Thymus (tissue), 11 donors: ENCODE data around the gene FBXL16. TPM values are rescaled to one million over a fixed set of nuclear protein-coding genes. Genes with fewer than 3 reads are reported as not detected.

Experiments
- DNase-seq, 9 donors: peaks; one replicate each; pipeline ENCODE4 v3.0.0-alpha.2; 2013; ENCODE audit warnings: low spot score in 9 of 9, low read depth in 6 of 9, missing footprints in 1 of 9
- H3K27ac ChIP-seq, 2 donors: one replicate each; pipeline ENCODE4 v1.5.1; 2013; ENCODE audit warnings: control low read depth in 1 of 2, low read depth in 1 of 2, low read length in 1 of 2, mild to moderate bottlenecking in 1 of 2, moderate library complexity in 1 of 2
- H3K27me3 ChIP-seq, 2 donors: one replicate each; pipeline ENCODE4 v1.5.1; 2013; ENCODE audit warnings: low read length in 1 of 2; ENCODE audit not compliant: control insufficient read depth in 2 of 2, insufficient read depth in 1 of 2
- H3K36me3 ChIP-seq, 2 donors: one replicate each; pipeline ENCODE4 v1.5.1; 2013; ENCODE audit warnings: low read length in 1 of 2, mild to moderate bottlenecking in 1 of 2, moderate library complexity in 1 of 2; ENCODE audit not compliant: control insufficient read depth in 2 of 2, insufficient read depth in 2 of 2
- H3K4me1 ChIP-seq, 2 donors: one replicate each; pipeline ENCODE4 v1.5.1; 2013; ENCODE audit warnings: low read length in 2 of 2; ENCODE audit not compliant: control insufficient read depth in 2 of 2, insufficient read depth in 2 of 2
- H3K4me3 ChIP-seq, 2 donors: one replicate each; pipeline ENCODE4 v1.5.1; 2013; ENCODE audit warnings: low read length in 2 of 2, control low read depth in 1 of 2, mild to moderate bottlenecking in 1 of 2
- H3K9me3 ChIP-seq, 2 donors: one replicate each; pipeline ENCODE4 v1.5.1; 2013; ENCODE audit warnings: low read length in 1 of 2, mild to moderate bottlenecking in 1 of 2; ENCODE audit not compliant: control insufficient read depth in 2 of 2, insufficient read depth in 1 of 2
- WGBS: extraction: QIAGEN DNeasy Blood & Tissue Kit; methylation state at CpG from one replicate; pipeline ENCODE4 v1.1.7; 2013; 5-methylcytosine and 5-hydroxymethylcytosine counted together
- polyA plus RNA-seq: library from polyadenylated mRNA; stranded (reverse); fragments of 200-250 nt; gene quantifications from one replicate; pipeline ENCODE4 v1.2.3, GENCODE V29; 2013
- total RNA-seq: library from RNA; stranded (reverse); fragments of 120-200 nt; gene quantifications from one replicate; pipeline ENCODE4 v1.2.4, GENCODE V29; 2013
- donor health status: healthy.

FBXL16 gene
- total and polyA plus RNA-seq, 2 donors = 0.76 to 9.6 TPM

- peaks cover 4 to 47% of the 10 kb centered on the region in 2 donors for H3K27me3 ChIP-seq
- H3K9me3 ChIP-seq = peaks cover 0 to 30% of the 10 kb centered on the region in 2 donors
- H3K36me3 ChIP-seq = peaks cover 5 to 21% of the 10 kb centered on the region in 2 donors
- 69% methylated on average over 23 of the region's 23 CpGs for WGBS
- peaks cover 49 to 67% of the 10 kb centered on the region in 2 donors for H3K4me1 ChIP-seq
- H3K4me3 ChIP-seq = no peak overlapping the region
- H3K27ac ChIP-seq = peak overlapping the region; percentile 4 to 14
- peak in 1 of 9 donors; percentile 59 for DNase-seq
Observed at GRCh38 chr16:725463-726187, 20.0 kb upstream of the FBXL16 start.

GRCh38 chr16:725041-725376 lies 19.4 kb upstream of the FBXL16 start:
- no peak overlapping the region for H3K4me3 ChIP-seq
- peaks cover under 1 to 15% of the 10 kb centered on the region in 2 donors for H3K36me3 ChIP-seq
- H3K4me1 ChIP-seq = peaks cover 50 to 73% of the 10 kb centered on the region in 2 donors
- no peak for DNase-seq
- peaks cover 4 to 47% of the 10 kb centered on the region in 2 donors for H3K27me3 ChIP-seq
- H3K27ac ChIP-seq = peak overlapping the region in 1 of 2 donors; percentile 76
- H3K9me3 ChIP-seq = peaks cover 0 to 28% of the 10 kb centered on the region in 2 donors
- WGBS = 94% methylated on average over 7 of the region's 7 CpGs

- peaks cover 0 to 9% of the 10 kb centered on the region in 2 donors for H3K36me3 ChIP-seq
- H3K4me3 ChIP-seq = no peak overlapping the region
- DNase-seq = peak in 2 of 9 donors; percentile 51 to 75
- H3K27me3 ChIP-seq = peaks cover 4 to 44% of the 10 kb centered on the region in 2 donors
- WGBS = 63% methylated on average over 29 of the region's 29 CpGs
- H3K4me1 ChIP-seq = peaks cover 55 to 79% of the 10 kb centered on the region in 2 donors
- peak overlapping the region in 1 of 2 donors; percentile 76 for H3K27ac ChIP-seq
- H3K9me3 ChIP-seq = peaks cover 0 to 24% of the 10 kb centered on the region in 2 donors
Observed at GRCh38 chr16:724188-725040, 18.8 kb upstream of the FBXL16 start.

GRCh38 chr16:723695-724094 lies 18.1 kb upstream of the FBXL16 start:
- H3K4me1 ChIP-seq = peaks cover 62 to 86% of the 10 kb centered on the region in 2 donors
- peaks cover 0 to 3% of the 10 kb centered on the region in 2 donors for H3K36me3 ChIP-seq
- H3K9me3 ChIP-seq = peaks cover 0 to 24% of the 10 kb centered on the region in 2 donors
- DNase-seq = no peak
- no peak overlapping the region for H3K4me3 ChIP-seq
- H3K27me3 ChIP-seq = peaks cover 4 to 36% of the 10 kb centered on the region in 2 donors
- WGBS = 95% methylated on average over 9 of the region's 9 CpGs
- peak overlapping the region in 1 of 2 donors; percentile 76 for H3K27ac ChIP-seq

- DNase-seq = no peak
- Histone ChIP-seq H3K27me3 (peaks cover 0 to 31% of the 10 kb centered on the region in 2 donors), H3K4me1 (peaks cover 69 to 89% of the 10 kb centered on the region in 2 donors), H3K4me3 (peak overlapping the region in 1 of 2 donors; percentile 71), H3K9me3 (peaks cover 0 to 24% of the 10 kb centered on the region in 2 donors), H3K27ac (peak overlapping the region in 1 of 2 donors; percentile 17), H3K36me3 (peaks cover 0 to 3% of the 10 kb centered on the region in 2 donors)
- WGBS = 91% methylated on average over 24 of the region's 24 CpGs
Observed at GRCh38 chr16:722835-723633, 17.4 kb upstream of the FBXL16 start.

- peaks cover 0 to 32% of the 10 kb centered on the region in 2 donors for H3K27me3 ChIP-seq
- H3K36me3 ChIP-seq = peaks cover 0 to 3% of the 10 kb centered on the region in 2 donors
- peaks cover 63 to 88% of the 10 kb centered on the region in 2 donors for H3K4me1 ChIP-seq
- H3K4me3 ChIP-seq = peak overlapping the region; percentile 51 to 71
- peak overlapping the region; percentile 90 to 97 for H3K27ac ChIP-seq
- 19% methylated on average over 51 of the region's 51 CpGs for WGBS
- DNase-seq = no peak
- peaks cover 0 to 24% of the 10 kb centered on the region in 2 donors for H3K9me3 ChIP-seq
Observed at GRCh38 chr16:721765-722540, 16.4 kb upstream of the FBXL16 start.

GRCh38 chr16:720990-721764 lies 15.6 kb upstream of the FBXL16 start, which contains the start of gene ANTKMT:
Gene ANTKMT (plus strand): TSS chr16:721146. CDS start chr16:721275, 129 bp downstream.
- DNase-seq = peak in 7 of 9 donors; percentile 61 to 95 (median 89)
- Histone ChIP-seq H3K27ac (peak within 1 kb of the TSS; percentile 97 to 99), H3K27me3 (peaks cover 0 to 34% of the 10 kb centered on the region in 2 donors), H3K36me3 (peaks cover 0 to 3% of the 10 kb centered on the region in 2 donors), H3K9me3 (peaks cover 0 to 24% of the 10 kb centered on the region in 2 donors), H3K4me1 (peaks cover 62 to 90% of the 10 kb centered on the region in 2 donors), H3K4me3 (peak within 1 kb of the TSS; percentile 71 to 93)
- under 1% methylated on average over 106 of the region's 106 CpGs for WGBS
